Measurements from ENCODE around the gene CRISPLD2.

GRCh38 chr16:84836234-84836647, 16.5 kb downstream of the CRISPLD2 start:
- TF ChIP-seq CTCF (conservative IDR thresholded peaks at IDR 0.05; ENCODE audit: low read length) (no peak), EZH2phosphoT487 (IDR thresholded peaks at IDR 0.05; ENCODE audit: borderline replicate concordance) (no peak)

Measured in Loucy (cell line).